Neural cell (in vitro differentiated cells): ENCODE measurements around the gene POLRMT. TPM values are rescaled to one million over a fixed set of nuclear protein-coding genes. Genes with fewer than 3 reads are reported as not detected.

Experiments used
- H2AFZ ChIP-seq: fragments of 200-600, 300-800 bp; sonication (generic), shearing (Covaris generic); 2 replicates; pipeline ENCODE4 v1.6.0; 2014; ENCODE audit warnings: low read depth, mild to moderate bottlenecking, antibody characterized with exemption, low read length, moderate library complexity
- H3F3A ChIP-seq: fragments of 200-600 bp; shearing (Covaris generic); 2 replicates; pipeline ENCODE4 v1.6.1; 2016; ENCODE audit warnings: mild to moderate bottlenecking, moderate library complexity, mixed read lengths, antibody characterized with exemption, low read length; ENCODE audit not compliant: insufficient read depth, poor library complexity, severe bottlenecking
- H3K27ac ChIP-seq: fragments of 200-600, 300-800 bp; sonication (generic), shearing (Covaris generic); 2 replicates; pipeline ENCODE4 v1.5.1; 2014; ENCODE audit warnings: mild to moderate bottlenecking, low read length, moderate library complexity
- H3K27me3 ChIP-seq: fragments of 300-800, 200-600 bp; sonication (generic), shearing (Covaris generic); 2 replicates; pipeline ENCODE4 v1.6.0; 2014; ENCODE audit warnings: mild to moderate bottlenecking, low read depth, low read length, moderate library complexity; ENCODE audit not compliant: insufficient read depth
- H3K36me3 ChIP-seq: fragments of 300-800, 200-600 bp; sonication (generic), shearing (Covaris generic); 2 replicates; pipeline ENCODE4 v1.5.1; 2014; ENCODE audit warnings: mild to moderate bottlenecking, antibody characterized with exemption, low read length, moderate library complexity; ENCODE audit not compliant: insufficient read depth
- H3K4me2 ChIP-seq: fragments of 300-800, 200-600 bp; sonication (generic), shearing (Covaris generic); 2 replicates; pipeline ENCODE4 v1.6.0; 2014; ENCODE audit warnings: mild to moderate bottlenecking, low read length
- H3K4me3 ChIP-seq: fragments of 300-800, 200-600 bp; sonication (generic), shearing (Covaris generic); 2 replicates; pipeline ENCODE4 v1.5.1; 2014; ENCODE audit warnings: mild to moderate bottlenecking, low read length, moderate library complexity
- H3K79me2 ChIP-seq: fragments of 200-600 bp; shearing (Covaris generic); replicated peaks from 2 replicates; pipeline ENCODE4 v1.6.0; 2014; ENCODE audit warnings: mild to moderate bottlenecking, low read length, moderate library complexity; ENCODE audit not compliant: insufficient read depth
- H3K9ac ChIP-seq: fragments of 300-800, 200-600 bp; sonication (generic), shearing (Covaris generic); 2 replicates; pipeline ENCODE4 v1.6.1; 2016; ENCODE audit warnings: mild to moderate bottlenecking, low read length, mixed read lengths
- H3K9me2 ChIP-seq: fragments of 200-600 bp; shearing (Covaris generic); 2 replicates; pipeline ENCODE4 v1.6.1; 2016; ENCODE audit warnings: mild to moderate bottlenecking, low read length, mixed read lengths; ENCODE audit not compliant: insufficient read depth
- H3K9me3 ChIP-seq: fragments of 200-600, 300-800 bp; sonication (generic), shearing (Covaris generic); 2 replicates; pipeline ENCODE4 v1.6.1; 2016; ENCODE audit warnings: mild to moderate bottlenecking, mixed run types, low read length, moderate library complexity, mixed read lengths
- H4K20me1 ChIP-seq: fragments of 200-600 bp; shearing (Covaris generic); 2 replicates; pipeline ENCODE4 v1.6.1; 2016; ENCODE audit warnings: mild to moderate bottlenecking, mixed run types; ENCODE audit not compliant: insufficient read depth
- CTCF ChIP-seq: fragments of 450-650 bp; IDR thresholded peaks from 2 replicates; pipeline ENCODE4 v1.5.1; 2014; ENCODE audit warnings: antibody characterized with exemption, mild to moderate bottlenecking, moderate library complexity; ENCODE audit not compliant: poor library complexity, severe bottlenecking
- EP300 ChIP-seq: fragments of 450-650 bp; conservative IDR thresholded peaks from 2 replicates; pipeline ENCODE4 v1.6.1; 2014; ENCODE audit warnings: antibody characterized with exemption, mild to moderate bottlenecking, moderate library complexity; ENCODE audit not compliant: poor library complexity, severe bottlenecking
- EZH2 ChIP-seq: fragments of 200-600, 300-800 bp; shearing (Covaris generic), sonication (generic); IDR thresholded peaks from 2 replicates; pipeline ENCODE4 v1.6.1; 2014; ENCODE audit warnings: antibody characterized with exemption, low read length, borderline replicate concordance, mild to moderate bottlenecking; ENCODE audit not compliant: insufficient read depth, poor library complexity, severe bottlenecking
- MXI1 ChIP-seq: fragments of 450-650 bp; conservative IDR thresholded peaks from 2 replicates; pipeline ENCODE4 v1.6.1; 2014; ENCODE audit warnings: antibody characterized with exemption, mild to moderate bottlenecking; ENCODE audit not compliant: poor library complexity, severe bottlenecking
- POLR2AphosphoS5 ChIP-seq: IDR thresholded peaks from 2 replicates; pipeline ENCODE4 v1.6.1; 2012
- RAD21 ChIP-seq: fragments of 450-650 bp; conservative IDR thresholded peaks from 2 replicates; pipeline ENCODE4 v1.6.1; 2014; ENCODE audit warnings: antibody characterized with exemption, mild to moderate bottlenecking, moderate library complexity
- SMC3 ChIP-seq: fragments of 450-650 bp; conservative IDR thresholded peaks from 2 replicates; pipeline ENCODE4 v1.6.1; 2014; ENCODE audit warnings: antibody characterized with exemption, mild to moderate bottlenecking, moderate library complexity; ENCODE audit not compliant: poor library complexity
- TAF1 ChIP-seq: IDR thresholded peaks from 2 replicates; pipeline ENCODE4 v1.6.1; 2012; ENCODE audit warnings: low read depth
- polyA plus RNA-seq: library from polyadenylated mRNA; depleted of rRNA; stranded (reverse); fragments of >200 nt; gene quantifications from 2 replicates; pipeline ENCODE4 v1.2.3, GENCODE V29; 2014
- TF ChIP-seq, protein P1 (sequence below): IDR thresholded peaks from 2 replicates; pipeline ENCODE4 v1.6.1; 2012; ENCODE audit warnings: borderline replicate concordance

POLRMT gene
- polyA plus RNA-seq, 1 donor from 2014 or later, result 28.3 TPM

- H3K9ac ChIP-seq, result no peak overlapping the region
- no peaks in the 10 kb centered on the region for H3K9me3 ChIP-seq
- TF ChIP-seq MXI1 (no peak), POLR2AphosphoS5 (no peak), RAD21 (no peak), EP300 (no peak), EZH2 (no peak), CTCF (no peak), SMC3 (no peak), TAF1 (no peak)
- TF ChIP-seq, protein P1, sequence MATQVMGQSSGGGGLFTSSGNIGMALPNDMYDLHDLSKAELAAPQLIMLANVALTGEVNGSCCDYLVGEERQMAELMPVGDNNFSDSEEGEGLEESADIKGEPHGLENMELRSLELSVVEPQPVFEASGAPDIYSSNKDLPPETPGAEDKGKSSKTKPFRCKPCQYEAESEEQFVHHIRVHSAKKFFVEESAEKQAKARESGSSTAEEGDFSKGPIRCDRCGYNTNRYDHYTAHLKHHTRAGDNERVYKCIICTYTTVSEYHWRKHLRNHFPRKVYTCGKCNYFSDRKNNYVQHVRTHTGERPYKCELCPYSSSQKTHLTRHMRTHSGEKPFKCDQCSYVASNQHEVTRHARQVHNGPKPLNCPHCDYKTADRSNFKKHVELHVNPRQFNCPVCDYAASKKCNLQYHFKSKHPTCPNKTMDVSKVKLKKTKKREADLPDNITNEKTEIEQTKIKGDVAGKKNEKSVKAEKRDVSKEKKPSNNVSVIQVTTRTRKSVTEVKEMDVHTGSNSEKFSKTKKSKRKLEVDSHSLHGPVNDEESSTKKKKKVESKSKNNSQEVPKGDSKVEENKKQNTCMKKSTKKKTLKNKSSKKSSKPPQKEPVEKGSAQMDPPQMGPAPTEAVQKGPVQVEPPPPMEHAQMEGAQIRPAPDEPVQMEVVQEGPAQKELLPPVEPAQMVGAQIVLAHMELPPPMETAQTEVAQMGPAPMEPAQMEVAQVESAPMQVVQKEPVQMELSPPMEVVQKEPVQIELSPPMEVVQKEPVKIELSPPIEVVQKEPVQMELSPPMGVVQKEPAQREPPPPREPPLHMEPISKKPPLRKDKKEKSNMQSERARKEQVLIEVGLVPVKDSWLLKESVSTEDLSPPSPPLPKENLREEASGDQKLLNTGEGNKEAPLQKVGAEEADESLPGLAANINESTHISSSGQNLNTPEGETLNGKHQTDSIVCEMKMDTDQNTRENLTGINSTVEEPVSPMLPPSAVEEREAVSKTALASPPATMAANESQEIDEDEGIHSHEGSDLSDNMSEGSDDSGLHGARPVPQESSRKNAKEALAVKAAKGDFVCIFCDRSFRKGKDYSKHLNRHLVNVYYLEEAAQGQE, result no peak
- no peak overlapping the region for H2AFZ ChIP-seq
- H3K27me3 ChIP-seq, result no peaks in the 10 kb centered on the region
- no peaks in the 10 kb centered on the region for H3F3A ChIP-seq
- no peaks in the 10 kb centered on the region for H4K20me1 ChIP-seq
- H3K4me3 ChIP-seq, result no peak overlapping the region
- H3K27ac ChIP-seq, result no peak overlapping the region
- H3K4me2 ChIP-seq, result no peak overlapping the region
- H3K9me2 ChIP-seq, result no peaks in the 10 kb centered on the region
- H3K79me2 ChIP-seq, result no peaks in the 10 kb centered on the region
- no peaks in the 10 kb centered on the region for H3K36me3 ChIP-seq
Observed at GRCh38 chr19:616062-616700, 17.2 kb downstream of the POLRMT start.

GRCh38 chr19:615619-616018, 17.7 kb downstream of the POLRMT start:
- no peak overlapping the region for H3K4me3 ChIP-seq
- TF ChIP-seq TAF1 (no peak), RAD21 (no peak), SMC3 (no peak), EP300 (no peak), POLR2AphosphoS5 (no peak), EZH2 (no peak), CTCF (no peak), MXI1 (no peak)
- TF ChIP-seq, protein P1, result no peak
- no peaks in the 10 kb centered on the region for H3K27me3 ChIP-seq
- H3K27ac ChIP-seq, result no peak overlapping the region
- H3K9me2 ChIP-seq, result no peaks in the 10 kb centered on the region
- H3K79me2 ChIP-seq, result no peaks in the 10 kb centered on the region
- H3F3A ChIP-seq, result no peaks in the 10 kb centered on the region
- H3K9ac ChIP-seq, result no peak overlapping the region
- H3K9me3 ChIP-seq, result no peaks in the 10 kb centered on the region
- no peak overlapping the region for H3K4me2 ChIP-seq
- H3K36me3 ChIP-seq, result no peaks in the 10 kb centered on the region
- no peak overlapping the region for H2AFZ ChIP-seq
- H4K20me1 ChIP-seq, result no peaks in the 10 kb centered on the region
